Activated CD8-positive, alpha-beta memory T cell treated with anti-CD3 and anti-CD28 coated beads, Interleukin-2, amount 50 U/mL, for 24 hours (primary cell): Measurements from ENCODE around the gene SELENOO.
"Not testable (repeated sequence)": the region's sequence is repeated elsewhere in the genome, so short reads cannot be mapped to it uniquely, and the experiment has no call there.

Source experiments
- DNase-seq: peaks from one replicate; pipeline ENCODE4 v3.0.0-alpha.2; 2020; ENCODE audit errors: extremely low read depth

Gene SELENOO

GRCh38 chr22:50199251-50199721 lies 1.5 kb upstream of the SELENOO start:
- no peak for DNase-seq

- no peak for DNase-seq
Measured at GRCh38 chr22:50199829-50200460, 866 bp upstream of the SELENOO start.

- DNase-seq, result no peak
Measured at GRCh38 chr22:50201191-50202129, 649 bp downstream of the SELENOO start.

- no peak for DNase-seq
Measured at GRCh38 chr22:50202130-50202666, 1.4 kb downstream of the SELENOO start.

- DNase-seq, result no peak
Measured at GRCh38 chr22:50203288-50203687, 2.5 kb downstream of the SELENOO start.

- DNase-seq, result no peak
Measured at GRCh38 chr22:50204571-50204970, 3.8 kb downstream of the SELENOO start.

GRCh38 chr22:50204998-50205397 lies 4.2 kb downstream of the SELENOO start:
- DNase-seq, result not testable (repeated sequence)

- no peak for DNase-seq
Measured at GRCh38 chr22:50205781-50206569, 5.2 kb downstream of the SELENOO start.

- DNase-seq, result no peak
Measured at GRCh38 chr22:50206599-50206998, 5.8 kb downstream of the SELENOO start.

- DNase-seq, result no peak
Measured at GRCh38 chr22:50207383-50208140, 6.8 kb downstream of the SELENOO start.

- no peak for DNase-seq
Measured at GRCh38 chr22:50208430-50208938, 7.7 kb downstream of the SELENOO start.

GRCh38 chr22:50208939-50209892 lies 8.4 kb downstream of the SELENOO start:
- DNase-seq, result no peak

GRCh38 chr22:50209893-50210292 lies 9.1 kb downstream of the SELENOO start:
- DNase-seq, result no peak

- DNase-seq, result no peak
Measured at GRCh38 chr22:50210378-50211139, 9.7 kb downstream of the SELENOO start.

GRCh38 chr22:50211147-50211546 lies 10.3 kb downstream of the SELENOO start:
- DNase-seq, result no peak

- no peak for DNase-seq
Measured at GRCh38 chr22:50213263-50213662, 12.5 kb downstream of the SELENOO start.

- DNase-seq, result no peak
Measured at GRCh38 chr22:50215297-50216054, 14.7 kb downstream of the SELENOO start.

- DNase-seq, result no peak
Measured at GRCh38 chr22:50216055-50216683, 15.4 kb downstream of the SELENOO start.
